Cortex of kidney (tissue), 1 donor: ENCODE measurements around the gene GRIN2A.

ENCODE experiments used
- DNase-seq: peaks from one replicate; lab custom pipeline; 2025; lab: John Stamatoyannopoulos, UW

Gene GRIN2A

GRCh38 chr16:9766891-9767290, 415.3 kb downstream of the GRIN2A start:
- no peak for DNase-seq

DNA sequence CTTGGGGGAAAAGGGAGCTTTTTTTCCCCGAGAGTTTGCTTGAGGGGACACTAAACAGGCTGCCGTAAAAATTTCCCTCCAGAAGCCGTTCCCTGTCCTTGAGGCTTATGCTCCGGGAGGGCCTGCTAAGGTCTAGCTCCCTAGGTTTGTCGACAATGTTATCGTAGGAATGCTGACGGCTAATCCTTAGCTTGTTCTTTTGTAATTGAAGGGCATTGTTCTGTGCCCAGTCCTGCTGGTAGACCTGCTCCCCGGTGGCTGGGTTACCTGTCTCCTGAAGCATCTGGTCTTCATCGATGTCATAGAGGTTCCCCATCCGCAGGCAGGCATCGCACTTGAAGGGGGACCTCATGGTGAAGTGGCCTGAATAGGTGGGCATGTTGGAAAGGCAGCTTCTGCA, 418.7 kb downstream of the GRIN2A start:
- no peak for DNase-seq

DNA sequence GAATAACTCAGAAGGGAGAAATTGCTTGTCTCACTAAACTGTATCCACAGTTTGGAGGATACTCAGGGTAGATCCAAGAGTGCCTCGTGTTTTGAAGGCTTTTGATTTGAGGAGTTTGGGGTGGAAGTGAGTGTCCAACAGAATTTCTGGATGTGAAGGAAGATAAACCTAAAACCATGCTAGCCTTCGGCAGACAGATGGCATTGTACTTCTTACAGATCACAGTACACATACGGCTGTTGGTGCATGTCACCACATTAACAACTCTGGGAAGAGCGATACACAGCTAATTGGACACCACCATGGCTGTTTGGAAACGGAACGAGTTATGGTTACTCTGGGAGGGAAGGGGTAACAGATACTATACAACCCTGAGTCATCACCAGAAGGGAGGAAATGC, 420.4 kb downstream of the GRIN2A start:
- DNase-seq, result no peak

- no peak for DNase-seq
These were observed 424.5 kb downstream of the GRIN2A start for GRCh38 chr16:9757687-9758086.

- no peak for DNase-seq
These were observed 425.8 kb downstream of the GRIN2A start for GRCh38 chr16:9756434-9756833.

DNA sequence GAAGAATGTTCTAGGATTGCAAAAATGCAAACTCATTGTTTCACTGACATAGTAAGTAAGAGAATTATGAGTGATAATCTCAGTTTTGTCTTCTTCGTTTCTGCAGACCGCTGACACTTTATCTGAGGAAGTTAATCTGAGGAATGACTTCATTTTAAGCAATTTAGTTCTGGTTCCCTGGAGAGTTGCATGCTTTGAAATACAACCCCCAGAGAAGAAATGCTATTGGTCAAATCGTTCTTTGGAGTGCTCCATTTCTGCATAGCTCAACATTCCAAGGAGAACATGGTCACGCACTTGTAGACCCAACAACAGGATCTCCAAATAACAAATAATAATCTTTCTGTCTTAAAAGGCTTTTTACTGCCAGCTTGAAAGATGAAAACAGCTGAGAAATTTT, 427.1 kb downstream of the GRIN2A start:
- no peak for DNase-seq

GRCh38 chr16:9741776-9742175, 440.5 kb downstream of the GRIN2A start:
- DNase-seq, result no peak

DNA sequence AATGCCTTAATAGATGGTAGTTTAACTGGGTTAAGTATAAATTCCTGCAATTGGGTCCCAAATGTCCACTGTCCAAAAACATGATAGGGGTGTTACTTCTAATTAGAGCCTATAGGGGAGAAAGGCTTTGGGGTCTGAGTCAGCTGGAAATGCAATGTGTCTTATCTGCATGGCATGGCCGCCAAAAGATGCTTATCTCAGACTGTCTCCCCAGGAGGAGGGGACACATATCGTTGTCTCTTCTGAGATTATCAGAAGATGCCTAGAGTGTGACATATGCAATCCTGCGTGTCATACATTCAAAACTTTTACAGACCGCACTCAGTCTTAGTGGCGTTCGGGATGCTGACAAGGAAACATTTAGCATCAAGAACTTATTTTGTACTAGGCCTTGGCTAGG, 442.9 kb downstream of the GRIN2A start:
- DNase-seq, result no peak

DNA sequence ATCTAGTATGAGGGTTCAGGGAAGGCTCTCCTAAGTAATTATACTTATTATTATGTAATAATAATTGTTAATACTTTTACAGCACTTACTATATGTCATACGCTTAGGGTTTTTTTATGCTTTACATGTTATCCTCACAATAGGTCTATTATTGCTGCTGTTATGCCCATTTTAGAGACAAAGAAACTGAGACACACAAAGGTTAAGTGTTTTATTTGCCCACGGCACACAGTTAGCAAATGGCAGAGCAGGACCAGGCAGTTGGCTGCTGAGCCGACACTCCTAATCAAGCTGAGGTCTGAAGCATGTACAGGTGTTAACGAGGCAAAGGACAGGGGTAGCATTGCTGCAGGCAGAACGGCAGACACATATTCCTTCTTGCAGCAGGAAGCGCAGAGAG, 443.5 kb downstream of the GRIN2A start:
- no peak for DNase-seq

- DNase-seq, result no peak
These were observed 445.7 kb downstream of the GRIN2A start for GRCh38 chr16:9736547-9736946.

GRCh38 chr16:9723136-9723535, 459.1 kb downstream of the GRIN2A start:
- DNase-seq, result no peak

GRCh38 chr16:9713907-9714306, 468.3 kb downstream of the GRIN2A start:
- no peak for DNase-seq

GRCh38 chr16:9713156-9713555, 469.1 kb downstream of the GRIN2A start:
- DNase-seq, result no peak

GRCh38 chr16:9708972-9709620, 473.1 kb downstream of the GRIN2A start:
- DNase-seq, result no peak

- no peak for DNase-seq
These were observed 475.9 kb downstream of the GRIN2A start for GRCh38 chr16:9706217-9706836.

DNA sequence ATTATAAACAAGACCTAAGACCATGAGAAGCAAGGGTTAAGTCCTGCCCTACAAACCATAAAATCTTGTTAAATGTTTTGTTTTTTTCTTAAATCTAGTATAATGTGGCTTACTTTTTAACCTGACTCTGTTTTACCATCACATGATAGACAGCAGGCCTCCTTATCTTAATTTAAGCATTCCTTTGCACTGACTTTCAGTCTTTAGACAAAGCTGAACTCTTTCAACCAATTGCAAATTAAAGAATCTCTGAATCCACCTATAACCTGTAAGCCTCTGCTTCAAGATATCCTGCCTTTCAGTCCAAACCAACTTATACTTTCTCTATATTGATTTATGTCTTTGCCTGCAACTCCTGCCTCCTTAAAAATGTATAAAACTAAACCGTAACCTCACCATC, 478.5 kb downstream of the GRIN2A start:
- DNase-seq, result no peak
